Endothelial cell of umbilical vein (primary cell): Measurements from ENCODE around the gene BNC2. TPM values are rescaled to one million over a fixed set of nuclear protein-coding genes. Genes with fewer than 3 reads are reported as not detected.

ENCODE experiments used
- BruUV-seq: library from RNA; stranded (reverse); fragments of 400-500 nt; replicated peaks from 2 replicates; lab custom pipeline; 2021; lab: Mats Ljungman, UMichigan
- CTCF ChIA-PET: fragments of 300-600, 350-600 bp; sonication (Branson Sonifier 250); formaldehyde crosslinking; loops from one replicate; lab custom pipeline; 2021; ENCODE audit warnings: antibody characterized with exemption, inconsistent platforms; lab: Charles Lee
- POLR2A ChIA-PET: fragments of 300-600, 350-600 bp; sonication (Branson Sonifier 250); formaldehyde crosslinking; loops from one replicate; lab custom pipeline; 2021; ENCODE audit warnings: antibody characterized with exemption, inconsistent platforms; lab: Charles Lee
- DNase-seq: peaks from one replicate; pipeline ENCODE4 v3.0.0-alpha.2; 2011; ENCODE audit warnings: low read depth, low spot score
- FAIRE-seq: peaks from 2 replicates; lab custom pipeline; 2011; peaks lifted over from hg19 to GRCh38; lab: Jason Lieb, UNC
- H2AFZ ChIP-seq: 2 replicates; pipeline ENCODE4 v1.6.0; 2012; ENCODE audit warnings: low read depth, low read length, control low read depth, inconsistent platforms
- H3K27ac ChIP-seq: 2 replicates; pipeline ENCODE4 v1.5.1; 2011; ENCODE audit warnings: low read depth, mild to moderate bottlenecking, control low read depth, low read length, moderate library complexity; ENCODE audit not compliant: insufficient read depth
- H3K27me3 ChIP-seq, 2 experiments: 2 replicates each; pipeline versions ENCODE4 v1.6.0 to v1.6.1; 2011; ENCODE audit warnings: low read length in 2 of 2, mixed read lengths in 1 of 2; ENCODE audit not compliant: control insufficient read depth in 2 of 2, insufficient read depth in 2 of 2
- H3K36me3 ChIP-seq, 2 experiments: 2 replicates in 1 of 2; 3 replicates in 1 of 2; pipeline ENCODE4 v1.5.1; 2011; ENCODE audit warnings: low read length in 2 of 2, mild to moderate bottlenecking in 1 of 2, moderate library complexity in 1 of 2; ENCODE audit not compliant: control insufficient read depth in 2 of 2, insufficient read depth in 2 of 2; ENCODE audit errors: extremely low read depth in 1 of 2
- H3K4me1 ChIP-seq: 3 replicates; pipeline ENCODE4 v1.5.1; 2011; ENCODE audit warnings: mild to moderate bottlenecking, low read length; ENCODE audit not compliant: control insufficient read depth, insufficient read depth; ENCODE audit errors: extremely low read depth
- H3K4me2 ChIP-seq: 2 replicates; pipeline ENCODE4 v1.6.1; 2011; ENCODE audit warnings: low read length, control low read depth, mixed read lengths; ENCODE audit not compliant: insufficient read depth
- H3K4me3 ChIP-seq, 3 experiments: fragments of 200-600 bp in 1 of 3; sonication (generic), shearing (Covaris generic) in 1 of 3; replicated peaks in 1 of 3; 2 replicates each; pipeline ENCODE4 v1.5.1; 2011 to 2016; ENCODE audit warnings: control low read depth in 3 of 3, low read length in 3 of 3, mild to moderate bottlenecking in 2 of 3, inconsistent platforms in 1 of 3, low read depth in 1 of 3, moderate library complexity in 1 of 3; ENCODE audit not compliant: insufficient read depth in 1 of 3
- H3K79me2 ChIP-seq: 2 replicates; pipeline ENCODE4 v1.6.0; 2012; ENCODE audit warnings: low read length, inconsistent platforms; ENCODE audit not compliant: control insufficient read depth, insufficient read depth
- H3K9ac ChIP-seq: replicated peaks from 2 replicates; pipeline ENCODE3; 2011; ENCODE audit warnings: low read length, control low read depth; ENCODE audit not compliant: insufficient read depth; ENCODE audit errors: extremely low read depth
- H3K9me1 ChIP-seq: replicated peaks from 3 replicates; pipeline ENCODE4 v1.6.0; 2011; ENCODE audit warnings: mild to moderate bottlenecking, low read length; ENCODE audit not compliant: control insufficient read depth, insufficient read depth; ENCODE audit errors: extremely low read depth
- H3K9me3 ChIP-seq: replicated peaks from 2 replicates; pipeline ENCODE4 v1.5.1; 2012; ENCODE audit warnings: low read length, inconsistent platforms; ENCODE audit not compliant: control insufficient read depth, insufficient read depth
- H4K20me1 ChIP-seq: replicated peaks from 2 replicates; pipeline ENCODE3; 2011; ENCODE audit warnings: mild to moderate bottlenecking, low read length; ENCODE audit not compliant: control insufficient read depth, insufficient read depth; ENCODE audit errors: extremely low read depth
- CTCF ChIP-seq, 2 donors: IDR thresholded peaks; 1 replicate in 1 of 2; 2 replicates in 1 of 2; pipeline ENCODE4 v1.5.1; 2011; ENCODE audit warnings: low read length in 2 of 2, mild to moderate bottlenecking in 2 of 2, moderate library complexity in 2 of 2, control low read depth in 1 of 2, inconsistent platforms in 1 of 2, low read depth in 1 of 2; ENCODE audit not compliant: insufficient read depth in 1 of 2; ENCODE audit errors: extremely low read depth in 1 of 2
- EZH2 ChIP-seq: IDR thresholded peaks from 2 replicates; pipeline ENCODE4 v1.6.1; 2012; ENCODE audit warnings: borderline replicate concordance, low read depth, mild to moderate bottlenecking, moderate library complexity, low read length, inconsistent platforms; ENCODE audit not compliant: severe bottlenecking
- FOS ChIP-seq: IDR thresholded peaks from 2 replicates; pipeline ENCODE4 v1.6.1; 2011; ENCODE audit warnings: mild to moderate bottlenecking, low read length, moderate library complexity, borderline replicate concordance; ENCODE audit not compliant: insufficient read depth
- GATA2 ChIP-seq: IDR thresholded peaks from 2 replicates; pipeline ENCODE4 v1.7.0; 2011; ENCODE audit warnings: low read depth, mild to moderate bottlenecking, moderate library complexity, mixed read lengths, low read length; ENCODE audit not compliant: insufficient read length, insufficient read depth
- JUN ChIP-seq: IDR thresholded peaks from 2 replicates; pipeline ENCODE4 v1.6.1; 2011; ENCODE audit warnings: borderline replicate concordance, low read depth; ENCODE audit not compliant: insufficient read length, insufficient read depth
- MAX ChIP-seq: IDR thresholded peaks from 2 replicates; pipeline ENCODE4 v1.6.1; 2011; ENCODE audit not compliant: insufficient read depth, insufficient read length
- MYC ChIP-seq: IDR thresholded peaks from one replicate; pipeline ENCODE4 v1.6.1; 2011; ENCODE audit warnings: mild to moderate bottlenecking, low read depth, low read length
- POLR2A ChIP-seq: IDR thresholded peaks from 2 replicates; pipeline ENCODE4 v1.6.1; 2012; ENCODE audit warnings: low read depth, mild to moderate bottlenecking, control low read depth, low read length
- POLR2AphosphoS5 ChIP-seq: IDR thresholded peaks from 2 replicates; pipeline ENCODE4 v1.6.1; 2012; ENCODE audit warnings: low read depth, mild to moderate bottlenecking, control low read depth, low read length, moderate library complexity; ENCODE audit not compliant: insufficient read depth
- dilution Hi-C: fragments of 300-500 bp; cut with MboI; formaldehyde crosslinking; loops from one replicate; pipeline ENCODE4 v1.15.0; 2019; ENCODE audit warnings: low sequenced_read_pairs; ENCODE audit not compliant: extremely low pct_ligation_motif_present
- intact Hi-C: fragments of 100-400 bp; cut with micrococcal nuclease; formaldehyde crosslinking; loops from one replicate; pipeline ENCODE4 v1.10.0; 2022
- polyA plus RNA-seq, 4 experiments: library from polyadenylated mRNA; depleted of rRNA in 3 of 4; stranded (reverse) in 3 of 4; unstranded in 1 of 4; fragments of >200 nt; gene quantifications; 2 replicates each; pipeline versions ENCODE4 v1.2.1 to v1.2.3, GENCODE V29; 2011 to 2012; ENCODE audit warnings: missing spikeins in 1 of 4
- total RNA-seq: library from RNA; stranded (reverse); gene quantifications from 2 replicates; pipeline ENCODE4 v1.2.3, GENCODE V29; 2021

The BNC2 gene
- total and polyA plus RNA-seq, 2 donors (not counting 3 experiments of a cell fraction or from before 2014, with no cell fraction given) = 12.1 to 34.3 TPM

DNA sequence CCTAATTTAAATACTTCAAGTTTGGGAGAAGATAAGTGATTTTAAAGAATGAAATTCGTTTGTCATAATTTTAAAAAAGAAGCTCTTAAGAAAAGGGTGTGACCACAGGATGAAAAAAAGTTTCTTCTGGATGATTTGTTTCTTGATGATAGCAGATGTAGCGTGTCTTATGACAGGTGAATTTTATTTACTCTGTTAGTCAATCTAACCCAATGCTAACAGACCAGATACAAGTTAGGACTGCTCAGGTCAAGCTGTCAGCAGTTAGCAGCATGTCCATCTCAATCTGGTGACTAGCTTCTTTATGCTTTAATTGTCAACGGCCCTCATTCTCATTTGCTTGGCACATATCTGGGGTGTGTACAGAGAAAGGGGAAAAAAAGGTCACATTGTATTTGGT lies 456.0 kb downstream of the BNC2 start:
- no peak overlapping the region for H3K4me3 ChIP-seq
- H3K27ac ChIP-seq = no peak overlapping the region
- BruUV-seq = no TSS peak
- peaks cover 0 to 5% of the 10 kb centered on the region in 2 experiments for H3K36me3 ChIP-seq
- intact Hi-C loops = no loop called here
- no peak overlapping the region for H3K4me2 ChIP-seq
- peaks cover 13% of the 10 kb centered on the region for H3K4me1 ChIP-seq
- dilution Hi-C loops = no loop called here
- no peaks in the 10 kb centered on the region for H3K9me1 ChIP-seq
- FAIRE-seq (no peak), DNase-seq (no peak)
- no peaks in the 10 kb centered on the region for H3K79me2 ChIP-seq
- POLR2A ChIA-PET = no interaction called here
- H4K20me1 ChIP-seq = no peaks in the 10 kb centered on the region
- H3K27me3 ChIP-seq = no peaks in the 10 kb centered on the region
- H2AFZ ChIP-seq = no peak overlapping the region
- TF ChIP-seq MYC (no peak), JUN (no peak), CTCF (IDR thresholded peaks at IDR 0.05; ENCODE audit: extremely low read depth in 1 of 2, insufficient read depth in 1 of 2, low read depth in 1 of 2, low read length in 2 of 2) (no peak), POLR2A (no peak), POLR2AphosphoS5 (no peak), GATA2 (no peak), FOS (no peak), MAX (no peak), EZH2 (no peak)
- no peaks in the 10 kb centered on the region for H3K9me3 ChIP-seq
- H3K9ac ChIP-seq = no peak overlapping the region
- CTCF ChIA-PET = interaction anchor here (1.5 kb wide), 1 partner anchor 11 kb away, joined by 5 read pairs; no protein-coding TSS in a partner anchor
